Anterior cingulate cortex (tissue), 58 donors: ENCODE measurements around the gene DYNC1I1.
A peak's percentile ranks its signal among the peaks of the same experiment; 100 is the strongest.

ENCODE experiments used
- DNase-seq, 58 donors: peaks; one replicate each; lab custom pipeline; 2025; lab: John Stamatoyannopoulos, UW

Gene DYNC1I1

DNA sequence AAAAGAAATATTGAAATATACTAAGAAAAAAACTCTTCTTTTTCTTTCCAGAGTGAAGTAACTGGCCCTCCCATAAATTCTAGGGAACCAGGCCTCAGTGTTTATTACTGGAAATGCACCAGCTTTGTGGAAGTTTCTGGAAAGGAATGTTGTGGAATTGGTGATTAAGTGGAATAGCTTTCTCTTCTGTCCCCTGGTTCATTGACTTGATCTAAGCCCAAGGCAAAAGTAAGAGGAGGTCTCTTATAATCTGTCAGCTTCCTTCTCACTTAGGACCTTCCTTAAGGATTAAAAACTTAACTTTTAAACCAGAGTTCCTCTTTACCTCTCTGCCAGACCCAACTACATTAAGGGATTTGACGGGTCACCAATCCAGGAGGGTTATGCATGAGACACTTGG lies 283.4 kb downstream of the DYNC1I1 start:
- DNase-seq: no peak

- DNase-seq: no peak
Observed at GRCh38 chr7:96059075-96059474, 286.7 kb downstream of the DYNC1I1 start.

DNA sequence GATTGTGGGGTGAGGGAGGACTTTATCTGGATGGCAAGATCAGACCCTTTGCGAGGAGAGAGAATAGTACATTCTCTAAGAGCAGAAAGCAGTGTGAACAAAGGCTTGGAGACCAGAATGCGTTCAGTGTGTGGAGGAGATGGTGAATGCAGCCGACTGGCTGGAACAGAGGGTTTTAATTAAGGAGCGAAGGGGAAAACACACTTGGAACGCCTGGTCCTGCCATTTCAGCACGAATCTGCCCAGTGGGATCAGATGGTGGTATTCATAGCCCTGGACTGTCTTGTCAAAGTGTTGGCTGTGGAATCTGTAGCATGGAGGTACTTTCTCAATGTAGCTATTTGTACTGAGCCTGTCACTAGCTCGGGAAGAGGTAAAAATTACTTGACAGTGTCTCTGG lies 288.7 kb downstream of the DYNC1I1 start:
- DNase-seq: no peak

- DNase-seq: peak in 1 of 58 donors; percentile 2
Observed at GRCh38 chr7:96061844-96062243, 289.5 kb downstream of the DYNC1I1 start.

DNA sequence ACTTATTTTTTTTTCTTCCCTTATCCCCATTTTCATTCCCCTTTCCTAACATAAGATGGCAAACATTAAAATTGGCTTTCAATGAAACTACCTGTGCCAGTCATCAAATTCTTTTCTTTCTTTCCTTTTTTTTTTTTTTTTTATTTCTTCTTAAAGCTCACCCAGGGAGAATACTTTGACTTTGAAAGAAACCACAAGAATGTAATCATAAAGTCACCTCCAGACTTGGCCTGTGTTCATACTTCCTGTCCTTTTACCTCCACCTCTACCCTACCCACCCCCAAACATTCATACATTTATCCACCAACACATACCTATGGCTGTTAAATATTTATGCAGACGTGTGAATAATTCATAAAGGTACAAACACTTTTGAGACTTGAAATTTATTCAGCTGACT lies 295.0 kb downstream of the DYNC1I1 start:
- no peak for DNase-seq

GRCh38 chr7:96069401-96069800 lies 297.0 kb downstream of the DYNC1I1 start:
- no peak for DNase-seq

GRCh38 chr7:96074871-96075270 lies 302.5 kb downstream of the DYNC1I1 start:
- no peak for DNase-seq

- peak in 52 of 58 donors; percentile 4 to 72 (median 41) for DNase-seq
Observed at GRCh38 chr7:96075510-96076349, 303.4 kb downstream of the DYNC1I1 start.

GRCh38 chr7:96076350-96076707 lies 304.0 kb downstream of the DYNC1I1 start:
- no peak for DNase-seq

DNA sequence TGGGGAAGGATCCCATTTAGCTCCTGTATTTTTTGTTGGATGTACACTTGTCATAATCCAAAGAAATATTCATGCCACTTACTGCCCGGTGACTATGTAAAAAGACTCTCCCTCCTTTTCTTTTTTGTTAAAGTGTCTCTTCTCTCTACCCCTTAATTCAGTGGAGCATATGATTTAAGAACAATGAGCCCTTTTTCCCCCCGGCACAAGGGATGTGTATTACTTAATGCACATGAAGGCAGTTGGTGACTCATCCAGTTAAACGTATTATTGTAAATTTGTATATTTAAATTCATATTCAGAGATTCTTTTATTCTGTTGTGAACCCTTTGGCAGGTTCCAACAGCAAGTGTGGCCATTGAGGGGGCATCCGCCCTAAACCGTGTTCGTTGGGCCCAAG lies 307.7 kb downstream of the DYNC1I1 start:
- no peak for DNase-seq

DNA sequence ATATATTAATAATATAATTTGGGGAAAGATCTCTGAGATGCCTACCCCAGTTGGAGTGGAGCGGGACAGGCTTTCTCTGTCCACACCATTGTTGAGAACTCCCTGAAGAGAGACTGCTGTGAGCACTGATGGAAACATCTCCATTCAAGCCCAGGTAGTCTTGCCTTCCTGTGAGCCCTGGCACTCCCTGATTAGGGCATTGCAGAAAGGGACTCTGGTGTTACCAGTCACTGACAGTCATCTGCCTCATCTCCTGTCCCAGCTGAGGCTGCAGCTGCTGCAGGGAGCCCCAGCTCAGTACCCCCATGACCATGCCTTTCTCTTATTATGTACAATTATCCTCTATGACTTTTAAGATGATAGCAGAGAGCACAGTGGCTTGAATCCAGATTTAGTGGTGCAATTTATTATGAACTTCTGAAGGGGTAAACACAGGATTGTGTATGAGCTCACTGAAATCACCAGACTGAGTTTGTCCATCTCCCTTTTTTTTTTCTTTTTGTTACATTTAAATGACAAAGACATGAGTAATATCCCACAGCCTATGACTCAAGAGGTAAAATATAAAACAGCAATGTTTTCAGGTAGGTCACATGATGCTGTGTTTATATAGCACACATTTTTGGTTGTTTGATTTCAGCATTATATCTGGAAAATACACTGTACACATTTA lies 312.7 kb downstream of the DYNC1I1 start:
- no peak for DNase-seq

DNA sequence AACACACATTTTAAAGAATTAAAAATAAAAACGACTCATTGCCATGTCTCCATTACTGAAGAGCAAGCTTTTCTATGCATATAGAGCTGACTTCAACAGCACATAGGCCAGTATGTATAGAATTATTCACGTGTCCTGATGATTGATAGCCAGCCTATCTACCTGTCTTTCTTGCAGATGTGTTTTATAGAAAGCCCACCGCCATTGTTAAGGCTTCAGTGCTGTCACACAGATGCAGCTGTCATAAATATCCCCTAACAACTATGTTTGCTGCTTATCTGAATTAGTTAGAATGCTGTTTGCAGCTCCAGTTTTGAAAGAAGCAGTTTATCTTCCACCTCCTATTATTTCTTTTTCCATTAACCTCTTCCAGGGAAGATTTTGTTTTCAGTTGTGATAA lies 313.6 kb downstream of the DYNC1I1 start:
- no peak for DNase-seq

DNA sequence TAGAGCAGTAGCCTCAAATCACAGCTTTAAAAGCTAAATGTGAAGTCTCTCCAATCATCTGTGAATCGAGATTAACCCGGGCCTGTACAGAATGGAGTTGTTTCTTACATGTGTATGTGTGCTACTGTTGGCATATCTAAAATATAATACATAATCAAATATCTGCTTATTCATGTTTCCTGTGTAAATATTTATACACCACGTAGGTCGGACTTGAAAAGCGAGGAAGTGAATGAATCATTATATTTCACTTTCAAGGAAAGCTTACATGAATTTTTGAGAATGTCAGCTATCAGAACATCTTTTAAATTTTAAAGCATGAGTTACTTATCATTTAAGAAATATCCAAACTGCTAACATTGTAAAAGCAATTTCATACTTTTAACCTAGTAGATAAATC lies 316.2 kb downstream of the DYNC1I1 start:
- no peak for DNase-seq

GRCh38 chr7:96089511-96089910 lies 317.2 kb downstream of the DYNC1I1 start:
- DNase-seq: no peak

DNA sequence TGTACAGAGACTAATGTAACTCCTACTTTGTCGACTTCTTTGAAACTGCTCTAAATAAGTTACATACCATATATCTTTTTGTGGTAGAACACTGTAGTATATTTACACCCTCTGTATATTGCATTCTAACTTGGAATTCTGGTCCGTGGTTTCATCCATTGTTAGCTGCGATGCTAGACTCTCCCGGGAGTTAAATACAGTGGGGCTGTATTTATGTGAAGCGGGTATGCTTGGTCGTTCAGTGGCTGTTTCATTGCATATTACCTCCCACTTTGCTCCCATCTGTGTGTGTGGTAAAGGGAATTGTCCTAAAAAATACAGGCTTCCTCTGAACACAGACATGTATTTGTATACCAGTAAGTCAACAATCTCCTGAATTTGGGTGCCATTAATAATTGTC lies 318.4 kb downstream of the DYNC1I1 start:
- DNase-seq: no peak

GRCh38 chr7:96093435-96093834 lies 321.1 kb downstream of the DYNC1I1 start:
- no peak for DNase-seq

DNA sequence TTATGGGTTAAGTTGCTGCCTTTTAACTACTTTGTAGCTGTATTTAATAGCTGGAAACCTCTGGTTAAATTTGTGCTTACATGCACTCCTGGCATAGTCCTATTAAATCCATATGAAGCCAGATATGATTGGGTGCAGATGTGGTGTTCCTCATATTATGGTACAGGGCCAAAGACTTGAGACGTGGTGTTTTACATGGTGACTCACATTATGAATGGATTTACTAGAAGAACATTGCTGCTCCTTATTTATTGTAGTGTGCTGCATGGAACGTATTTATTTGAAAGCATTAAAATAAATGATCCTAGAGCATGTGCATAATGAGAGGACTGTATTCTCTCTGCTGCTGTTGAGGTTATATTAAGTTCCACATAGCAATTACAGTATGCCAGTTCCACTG lies 325.5 kb downstream of the DYNC1I1 start:
- DNase-seq: no peak

GRCh38 chr7:96100737-96101136 lies 328.4 kb downstream of the DYNC1I1 start:
- no peak for DNase-seq

GRCh38 chr7:96102096-96102811 lies 329.9 kb downstream of the DYNC1I1 start:
- no peak for DNase-seq

- no peak for DNase-seq
Observed at GRCh38 chr7:96104984-96105383, 332.6 kb downstream of the DYNC1I1 start.

DNA sequence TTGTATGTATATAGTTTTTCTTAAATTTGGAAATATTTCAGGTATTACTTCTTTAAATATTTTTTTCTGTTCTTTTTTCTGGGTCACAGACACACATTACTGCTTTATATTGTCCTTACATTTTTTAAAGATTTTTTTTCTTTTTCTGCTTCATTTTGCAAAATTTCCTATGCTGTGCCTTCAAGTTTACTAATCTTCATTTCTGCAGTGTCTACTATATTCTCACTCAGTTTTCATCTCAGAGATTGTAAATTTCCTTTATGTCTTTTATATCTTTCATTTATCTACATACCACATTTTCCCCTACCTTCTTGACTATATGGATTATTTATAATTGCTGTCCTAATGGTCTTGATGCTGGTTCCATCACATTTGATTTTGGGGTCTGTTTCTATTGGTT lies 339.1 kb downstream of the DYNC1I1 start:
- no peak for DNase-seq

- no peak for DNase-seq
Observed at GRCh38 chr7:96114190-96114589, 341.8 kb downstream of the DYNC1I1 start.
